ENCODE data around the gene ARID3A.

- TF ChIP-seq CTCF (IDR thresholded peaks at IDR 0.05; ENCODE audit: insufficient read depth, low read length, poor library complexity, severe bottlenecking) (no peak), EZH2phosphoT487 (conservative IDR thresholded peaks at IDR 0.05; ENCODE audit: low read length) (no peak)
These were observed 16.4 kb downstream of the ARID3A start for GRCh38 chr19:942133-942645.
